CD4-positive, alpha-beta T cell treated with Interleukin-4 for 1 hour (primary cell): ENCODE measurements around the gene FAM50A.

ENCODE experiments used
- DNase-seq, 2 donors: peaks; one replicate each; pipeline ENCODE4 v3.0.0-alpha.2; 2020 to 2022

FAM50A gene

DNA sequence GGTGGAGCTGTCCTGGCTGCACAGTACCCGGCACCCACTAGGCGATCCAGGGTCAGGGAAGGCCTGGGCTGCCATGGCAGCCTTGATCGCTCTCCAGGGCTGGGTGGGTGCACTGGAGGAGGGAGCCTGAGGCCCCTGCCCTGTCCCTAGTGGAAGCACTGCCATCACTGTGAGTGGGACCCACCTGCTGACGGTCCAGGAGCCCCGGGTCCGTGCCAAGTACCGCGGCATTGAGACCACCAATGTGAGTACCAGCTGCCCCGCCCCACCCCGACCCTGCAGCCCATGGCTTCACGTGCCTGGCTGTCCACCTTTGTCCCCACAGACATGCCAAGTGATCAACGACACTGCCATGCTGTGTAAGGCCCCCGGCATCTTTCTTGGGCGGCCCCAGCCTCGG is 23.0 kb downstream of the FAM50A start:
- DNase-seq: no peak

DNA sequence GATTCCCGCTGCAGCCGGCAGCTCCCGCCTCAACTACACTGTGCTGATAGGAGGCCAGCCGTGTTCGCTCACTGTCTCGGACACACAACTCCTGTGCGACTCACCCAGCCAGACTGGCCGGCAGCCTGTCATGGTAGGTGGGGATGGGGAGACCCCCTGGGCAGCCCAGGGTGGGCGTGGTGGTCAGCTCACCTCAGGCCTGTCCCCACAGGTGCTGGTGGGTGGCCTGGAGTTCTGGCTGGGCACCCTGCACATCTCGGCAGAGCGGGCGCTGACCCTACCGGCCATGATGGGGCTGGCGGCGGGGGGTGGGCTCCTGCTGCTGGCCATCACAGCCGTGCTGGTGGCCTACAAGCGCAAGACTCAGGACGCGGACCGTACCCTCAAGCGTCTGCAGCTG is 23.6 kb downstream of the FAM50A start:
- DNase-seq: no peak

DNA sequence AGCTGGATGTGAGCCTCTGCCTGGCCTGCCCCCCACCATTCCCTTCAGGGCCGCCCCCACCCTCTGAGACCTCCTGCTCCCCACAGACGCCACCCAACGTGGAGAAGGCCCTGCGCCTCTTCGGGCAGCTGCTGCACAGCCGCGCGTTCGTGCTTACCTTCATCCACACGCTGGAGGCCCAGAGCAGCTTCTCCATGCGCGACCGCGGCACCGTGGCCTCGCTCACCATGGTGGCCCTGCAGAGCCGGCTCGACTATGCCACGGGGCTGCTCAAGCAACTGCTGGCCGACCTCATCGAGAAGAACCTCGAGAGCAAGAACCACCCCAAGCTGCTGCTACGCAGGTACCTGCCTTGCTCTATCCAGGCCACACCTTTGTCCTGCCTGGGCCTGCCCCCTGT is 24.3 kb downstream of the FAM50A start:
- no peak for DNase-seq

DNA sequence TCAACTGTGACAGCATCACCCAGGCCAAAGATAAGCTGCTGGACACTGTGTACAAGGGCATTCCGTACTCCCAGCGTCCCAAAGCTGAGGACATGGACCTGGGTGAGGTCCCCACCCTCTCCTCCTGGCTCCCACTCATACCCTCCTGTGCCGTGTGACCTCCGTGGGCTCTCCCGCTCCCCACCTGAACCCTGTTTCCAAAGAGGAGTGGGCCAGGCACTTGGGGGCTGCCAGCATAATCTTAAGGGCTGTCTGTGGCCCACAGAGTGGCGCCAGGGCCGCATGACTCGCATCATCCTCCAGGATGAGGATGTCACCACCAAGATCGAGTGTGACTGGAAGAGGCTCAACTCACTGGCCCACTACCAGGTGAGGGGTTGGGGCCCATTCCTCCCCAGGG is 25.2 kb downstream of the FAM50A start:
- no peak for DNase-seq

DNA sequence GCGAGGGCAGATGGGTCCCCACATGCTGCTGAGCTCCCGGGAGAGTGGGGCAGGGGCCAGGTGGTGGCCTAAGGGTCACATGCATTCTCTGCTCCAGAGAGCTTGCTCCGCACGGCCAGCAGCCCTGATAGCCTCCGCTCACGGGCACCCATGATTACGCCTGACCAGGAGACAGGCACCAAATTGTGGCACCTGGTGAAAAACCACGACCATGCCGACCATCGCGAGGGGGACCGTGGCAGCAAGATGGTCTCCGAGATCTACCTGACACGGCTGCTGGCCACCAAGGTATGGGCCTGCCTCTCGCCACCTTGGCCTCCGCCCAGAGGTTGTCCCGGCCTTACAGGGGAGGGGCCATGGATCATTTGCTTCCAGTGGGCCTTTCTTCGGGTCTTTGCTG is 25.9 kb downstream of the FAM50A start:
- DNase-seq: no peak

DNA sequence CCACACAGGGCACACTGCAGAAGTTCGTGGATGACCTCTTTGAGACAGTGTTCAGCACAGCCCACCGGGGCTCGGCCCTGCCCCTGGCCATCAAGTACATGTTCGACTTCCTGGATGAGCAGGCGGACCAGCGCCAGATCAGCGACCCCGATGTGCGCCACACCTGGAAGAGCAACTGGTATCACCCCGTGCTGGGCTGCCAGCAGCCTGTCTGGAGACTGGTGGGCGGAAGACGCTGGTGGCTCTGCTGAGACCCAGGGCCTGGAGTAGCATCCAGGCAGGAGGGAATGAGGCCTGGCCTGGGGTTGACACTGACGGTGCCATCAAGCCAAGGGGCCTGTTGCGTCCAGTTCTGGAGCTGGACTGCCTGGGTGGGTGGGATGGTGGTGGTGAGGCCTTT is 26.5 kb downstream of the FAM50A start:
- no peak for DNase-seq

DNA sequence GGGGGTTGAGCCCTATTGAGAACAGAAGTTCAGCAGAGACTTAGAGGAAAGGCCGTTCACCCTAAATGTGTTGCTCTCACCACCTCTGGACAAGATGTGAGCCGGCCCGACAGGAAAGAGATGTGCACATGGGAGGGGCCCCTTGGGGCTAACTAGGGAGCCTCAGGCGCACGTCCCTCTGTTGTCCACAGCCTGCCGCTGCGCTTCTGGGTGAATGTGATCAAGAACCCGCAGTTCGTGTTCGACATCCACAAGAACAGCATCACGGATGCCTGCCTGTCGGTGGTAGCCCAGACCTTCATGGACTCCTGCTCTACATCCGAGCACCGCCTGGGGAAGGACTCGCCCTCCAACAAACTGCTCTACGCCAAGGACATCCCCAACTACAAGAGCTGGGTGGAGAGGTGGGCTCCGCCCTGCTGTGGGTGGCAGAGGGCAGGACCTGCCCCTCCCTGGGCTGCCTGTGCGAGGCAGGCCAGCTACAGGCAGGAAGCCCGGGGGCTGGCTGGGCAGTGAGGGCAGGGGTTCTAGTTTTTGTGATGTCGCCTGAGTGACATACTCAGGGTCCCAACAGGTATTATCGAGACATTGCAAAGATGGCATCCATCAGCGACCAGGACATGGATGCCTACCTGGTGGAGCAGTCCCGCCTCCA is 27.1 kb downstream of the FAM50A start:
- DNase-seq: no peak

DNA sequence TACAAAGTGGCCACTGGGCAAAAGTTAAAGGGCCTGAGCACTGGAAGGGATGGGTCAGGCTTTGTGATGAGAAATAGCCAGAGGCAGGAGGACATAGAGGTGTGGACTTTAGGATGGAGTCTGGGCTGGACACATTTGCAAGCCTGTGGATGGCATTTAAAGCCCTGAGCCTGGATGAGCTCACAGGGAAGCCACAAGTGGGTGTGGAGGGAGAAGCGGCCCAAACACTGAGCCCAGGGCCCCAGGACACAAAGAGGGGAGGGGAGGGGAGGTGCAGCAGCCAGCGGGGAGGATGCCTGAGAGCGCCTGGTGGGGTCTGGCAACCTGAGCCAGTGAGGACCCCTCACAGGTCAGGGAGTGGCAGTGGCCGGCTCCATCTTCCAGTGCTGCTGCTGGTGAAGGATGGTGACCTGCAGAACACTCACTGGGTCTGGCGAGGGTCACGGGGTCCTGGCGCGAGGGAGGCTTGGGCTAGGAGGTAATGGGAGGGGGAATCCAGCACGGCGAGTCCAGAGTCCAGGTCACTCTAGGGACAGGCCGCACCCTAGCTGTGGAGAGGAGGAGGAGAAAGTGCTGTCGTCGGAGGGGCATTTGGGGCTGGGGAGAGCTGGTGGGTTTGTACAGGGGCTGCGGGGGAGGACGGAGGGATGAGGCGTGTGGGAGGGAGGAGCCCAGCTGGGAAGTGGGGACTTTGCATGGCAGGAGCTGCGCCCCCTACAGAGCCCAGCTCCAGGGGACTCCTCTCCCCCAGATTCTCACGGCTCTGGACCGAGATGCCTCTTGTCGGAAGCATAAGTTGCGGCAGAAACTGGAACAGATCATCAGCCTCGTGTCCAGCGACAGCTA is 28.1 kb downstream of the FAM50A start:
- no peak for DNase-seq

DNA sequence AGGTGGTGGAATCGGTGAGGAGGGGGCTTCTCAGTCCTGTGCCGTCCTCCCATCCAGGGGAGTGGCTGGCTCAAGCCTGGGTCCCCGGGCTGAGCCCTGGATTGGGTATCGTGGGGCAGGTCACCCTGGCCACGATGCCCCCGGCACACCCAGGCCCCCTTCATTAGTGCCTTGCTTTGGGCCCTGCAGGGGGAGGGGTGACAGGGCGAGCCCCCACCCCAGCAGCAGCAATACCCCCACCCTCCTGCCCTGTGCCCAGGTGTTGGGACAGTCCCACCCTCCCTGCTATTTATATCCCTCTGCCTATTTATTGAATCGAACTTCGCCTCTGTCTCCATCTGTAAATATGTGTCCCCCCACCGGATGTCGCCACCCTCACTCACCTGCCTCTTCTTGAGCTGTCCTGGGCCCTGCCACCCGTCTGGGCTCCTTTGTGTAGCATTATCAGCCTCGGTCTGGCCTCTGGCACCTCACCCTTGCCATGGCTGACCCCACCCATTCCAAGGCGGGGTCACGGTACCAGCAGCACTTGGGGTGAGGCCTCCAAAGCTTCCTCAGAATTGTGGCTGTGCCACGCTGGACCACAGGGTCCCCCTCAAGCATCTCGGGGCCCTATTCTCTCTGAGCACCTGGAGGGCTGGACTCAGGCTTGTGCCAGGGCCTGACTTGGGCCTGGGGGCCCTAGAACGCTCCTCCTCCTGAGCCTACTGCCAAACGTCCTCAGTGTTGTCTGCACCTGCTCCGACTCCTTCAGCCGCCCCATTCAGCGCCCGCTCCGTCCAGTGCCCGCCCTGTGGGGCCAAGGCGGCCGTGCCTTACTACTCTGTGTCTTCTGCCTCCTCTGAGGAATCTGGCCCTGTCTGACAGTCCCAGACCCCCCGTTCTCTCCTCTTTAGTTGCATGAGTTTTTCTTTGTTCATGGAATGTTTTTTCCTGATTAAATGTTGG is 29.0 kb downstream of the FAM50A start:
- no peak for DNase-seq

DNA sequence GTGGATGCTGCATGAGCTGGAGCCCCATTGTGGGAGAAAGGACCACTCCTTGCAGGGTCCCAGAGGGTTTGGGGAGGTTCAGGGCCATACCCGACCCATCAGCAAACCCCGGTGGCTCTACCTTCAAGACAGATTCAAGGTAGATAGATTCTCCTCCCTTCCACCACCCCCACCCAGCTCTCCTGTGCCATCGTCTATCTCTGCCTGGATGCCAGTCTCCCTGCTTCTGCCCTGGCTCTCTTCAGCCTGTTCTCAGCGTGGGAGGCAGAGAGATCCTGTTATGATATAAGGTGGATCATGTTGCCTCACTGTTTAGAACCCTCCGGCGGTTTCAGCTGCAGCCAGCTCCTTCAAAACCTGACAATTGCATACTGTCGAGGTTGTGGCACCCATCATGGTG is 29.7 kb downstream of the FAM50A start:
- DNase-seq: no peak

DNA sequence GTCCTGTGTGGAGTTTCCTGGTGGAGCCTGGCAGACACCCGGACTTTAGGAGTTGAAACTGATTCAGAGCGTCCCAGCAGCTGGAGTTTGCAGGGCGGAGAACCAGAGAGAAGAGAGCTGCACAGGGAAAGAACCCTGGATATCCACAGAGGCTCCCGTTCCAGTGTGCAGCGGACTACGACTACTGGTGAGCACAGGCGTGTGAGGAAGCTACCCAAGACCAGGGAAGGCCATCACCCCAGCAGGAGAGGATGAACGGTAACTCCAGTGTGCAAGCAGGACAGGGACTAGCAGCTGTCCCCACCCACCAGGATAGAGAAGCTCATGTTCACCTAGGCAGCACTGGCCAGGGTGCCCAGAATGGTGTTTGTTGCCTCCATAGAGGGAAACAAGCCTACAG is 32.9 kb downstream of the FAM50A start:
- DNase-seq: no peak

DNA sequence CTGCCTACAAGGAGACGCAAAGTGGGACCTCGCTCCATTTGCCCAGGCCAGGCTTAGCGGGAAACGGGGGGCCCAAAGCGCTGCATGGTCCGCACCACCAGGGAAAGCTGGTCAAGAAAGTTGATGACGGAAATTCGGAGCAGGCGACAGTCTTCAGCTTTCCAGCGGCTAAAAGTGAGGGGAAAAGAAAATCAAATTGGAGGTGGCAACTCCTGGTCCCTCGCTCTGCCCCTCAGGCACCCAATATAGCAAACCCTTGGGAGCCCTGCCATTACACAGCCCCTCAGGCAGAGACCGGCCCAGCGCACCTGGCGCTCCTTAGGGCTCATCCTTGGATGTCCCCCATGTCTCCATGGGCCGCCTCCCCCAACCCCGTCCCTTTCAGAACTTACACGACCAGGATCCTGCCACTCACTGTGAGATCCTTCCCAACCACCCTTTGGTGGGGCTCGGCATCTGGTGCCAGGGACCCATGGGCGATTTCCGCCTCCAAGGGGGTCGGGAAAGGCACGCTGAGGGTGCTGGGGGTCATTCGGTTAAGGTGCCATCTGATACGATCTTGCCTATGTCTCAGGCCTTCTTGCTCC is 34.0 kb downstream of the FAM50A start:
- no peak for DNase-seq

DNA sequence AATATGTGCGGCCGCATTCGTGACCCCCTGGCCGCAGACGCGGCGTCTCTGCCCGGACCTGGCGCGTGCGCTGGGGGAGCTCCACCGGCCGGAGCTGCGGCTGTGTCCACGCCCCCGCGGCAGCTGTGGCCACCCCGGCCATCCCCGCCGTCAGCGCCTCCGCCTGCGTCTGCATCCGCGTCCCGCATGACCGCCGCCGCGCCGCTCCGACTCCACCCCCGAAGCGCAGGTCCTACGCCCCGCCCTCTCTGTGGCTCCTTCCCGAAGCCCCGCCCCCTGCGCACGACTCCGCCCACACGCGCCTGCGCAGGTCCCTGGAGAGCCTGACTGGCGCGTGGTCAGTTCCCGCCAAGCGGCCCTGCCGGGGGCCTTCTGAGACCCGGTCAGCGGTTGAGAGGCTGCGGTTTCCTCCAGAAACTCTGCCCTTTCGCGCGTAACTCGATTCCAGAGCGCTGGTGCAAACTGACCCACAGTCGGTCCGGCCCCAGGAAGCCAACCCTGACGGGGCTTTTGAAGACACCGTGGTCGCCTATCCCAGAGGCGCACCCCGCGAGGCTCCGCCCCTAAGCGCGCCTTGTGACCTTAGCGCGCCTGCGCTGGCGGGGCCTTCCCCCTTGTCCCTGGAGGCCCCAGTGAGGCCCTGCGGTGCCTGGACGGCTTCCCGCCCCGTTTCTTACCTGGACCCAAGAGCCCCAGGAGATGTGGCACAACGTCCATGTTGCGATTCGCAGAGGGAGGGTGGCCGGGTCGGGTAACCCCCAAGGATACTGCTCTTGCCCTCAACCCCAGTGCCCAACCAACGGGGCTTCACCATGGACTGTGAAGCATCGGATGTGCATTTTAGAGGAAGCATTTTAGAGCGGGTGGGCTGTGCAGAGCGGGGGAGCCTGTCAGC is 35.0 kb downstream of the FAM50A start, which contains the start of gene LAGE3:
Gene LAGE3, minus strand, starts transcription at position 554 of the 895 bp plus-strand sequence. Its CDS starts 366 bp downstream, at position 188.
- peak; percentile 92 to 94 for DNase-seq

DNA sequence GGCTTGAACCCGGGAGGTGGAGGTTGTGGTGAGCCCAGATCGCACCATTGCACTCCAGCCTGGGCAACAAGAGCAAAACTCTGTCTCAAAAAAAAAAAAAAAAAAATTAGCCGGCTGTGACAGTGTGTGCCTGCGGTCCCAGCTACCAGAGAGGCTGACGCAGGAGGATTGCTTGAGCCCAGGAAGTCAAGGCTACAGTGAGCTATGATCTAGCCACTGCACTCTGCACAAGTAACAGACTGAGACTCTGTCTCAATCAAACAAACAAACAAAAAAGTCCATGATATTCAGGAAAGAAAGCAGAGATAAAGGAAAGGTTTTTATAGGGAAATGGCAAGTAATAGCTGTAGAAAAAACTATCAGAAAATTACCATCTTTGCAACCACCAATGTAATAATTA is 37.3 kb downstream of the FAM50A start:
- DNase-seq: no peak

DNA sequence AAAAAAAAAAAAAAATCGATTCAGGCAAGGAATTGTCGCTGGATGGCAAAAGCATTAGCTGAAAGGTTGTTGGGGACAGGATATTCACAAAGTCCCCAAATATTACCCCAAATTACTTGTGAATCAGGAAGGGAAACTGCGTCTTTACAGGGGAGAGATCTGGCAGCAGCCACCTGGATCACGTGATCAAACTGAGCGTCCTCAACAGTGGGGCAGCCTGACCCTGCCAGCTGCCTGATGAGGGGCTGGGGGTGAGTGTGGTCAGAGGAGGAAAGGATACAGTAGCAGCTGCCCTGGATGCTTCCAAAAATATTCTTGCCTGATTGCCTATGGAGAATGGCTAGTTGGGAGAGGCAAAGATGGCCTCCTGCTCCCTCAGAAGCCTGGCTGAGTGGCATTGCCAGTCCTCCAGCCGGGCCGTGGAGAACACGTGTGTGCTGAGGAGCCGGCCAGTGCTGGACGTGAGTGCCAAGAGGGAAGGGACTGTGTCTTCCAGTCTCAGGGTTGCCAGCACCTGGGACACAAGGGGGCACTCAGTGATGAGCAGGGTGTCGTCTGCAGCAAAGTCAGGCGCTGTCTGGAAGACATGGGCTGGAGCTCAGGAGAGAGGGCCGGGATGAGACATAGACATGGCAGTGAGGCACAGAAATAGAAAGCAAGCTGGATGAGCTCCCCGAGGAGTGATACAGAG is 38.1 kb downstream of the FAM50A start:
- no peak for DNase-seq

DNA sequence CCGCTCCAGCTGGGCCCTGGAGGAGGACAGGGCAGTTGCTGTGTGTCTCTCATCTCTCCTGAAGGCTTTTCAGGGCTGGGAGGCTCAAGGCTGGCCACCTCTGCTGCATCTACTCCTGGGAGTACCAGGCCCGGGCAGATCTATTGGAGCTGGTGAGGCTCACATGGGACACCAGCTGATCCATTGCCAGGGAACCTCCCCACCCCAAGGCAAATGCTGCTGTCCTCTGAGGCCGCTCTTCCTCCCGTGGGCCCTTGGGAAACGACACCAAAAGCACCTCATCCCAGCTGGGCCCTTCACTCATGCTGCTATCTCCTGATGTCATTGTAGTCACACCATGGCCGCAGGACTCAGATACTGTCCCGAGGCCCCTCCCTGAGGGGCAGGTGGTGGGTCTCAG is 38.8 kb downstream of the FAM50A start:
- no peak for DNase-seq

DNA sequence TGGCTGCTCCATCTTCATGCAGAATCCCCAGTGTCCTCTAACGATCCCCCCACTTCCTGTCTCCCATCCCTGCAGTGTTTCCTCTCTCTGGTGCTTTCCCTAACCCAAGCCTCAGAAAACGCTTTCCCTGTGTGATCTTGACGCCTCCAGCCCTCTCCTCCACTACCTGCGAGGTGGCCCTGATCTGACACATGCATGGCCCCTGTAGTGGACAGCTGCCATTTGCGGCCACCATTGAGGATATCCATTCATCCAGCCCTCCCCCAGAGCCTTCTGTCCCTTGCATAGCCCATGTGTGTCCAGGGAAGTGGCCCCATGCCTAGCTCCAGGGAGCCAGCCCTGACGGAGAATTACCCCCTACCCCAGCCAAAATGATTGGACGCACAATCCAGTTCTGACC is 39.4 kb downstream of the FAM50A start:
- no peak for DNase-seq

DNA sequence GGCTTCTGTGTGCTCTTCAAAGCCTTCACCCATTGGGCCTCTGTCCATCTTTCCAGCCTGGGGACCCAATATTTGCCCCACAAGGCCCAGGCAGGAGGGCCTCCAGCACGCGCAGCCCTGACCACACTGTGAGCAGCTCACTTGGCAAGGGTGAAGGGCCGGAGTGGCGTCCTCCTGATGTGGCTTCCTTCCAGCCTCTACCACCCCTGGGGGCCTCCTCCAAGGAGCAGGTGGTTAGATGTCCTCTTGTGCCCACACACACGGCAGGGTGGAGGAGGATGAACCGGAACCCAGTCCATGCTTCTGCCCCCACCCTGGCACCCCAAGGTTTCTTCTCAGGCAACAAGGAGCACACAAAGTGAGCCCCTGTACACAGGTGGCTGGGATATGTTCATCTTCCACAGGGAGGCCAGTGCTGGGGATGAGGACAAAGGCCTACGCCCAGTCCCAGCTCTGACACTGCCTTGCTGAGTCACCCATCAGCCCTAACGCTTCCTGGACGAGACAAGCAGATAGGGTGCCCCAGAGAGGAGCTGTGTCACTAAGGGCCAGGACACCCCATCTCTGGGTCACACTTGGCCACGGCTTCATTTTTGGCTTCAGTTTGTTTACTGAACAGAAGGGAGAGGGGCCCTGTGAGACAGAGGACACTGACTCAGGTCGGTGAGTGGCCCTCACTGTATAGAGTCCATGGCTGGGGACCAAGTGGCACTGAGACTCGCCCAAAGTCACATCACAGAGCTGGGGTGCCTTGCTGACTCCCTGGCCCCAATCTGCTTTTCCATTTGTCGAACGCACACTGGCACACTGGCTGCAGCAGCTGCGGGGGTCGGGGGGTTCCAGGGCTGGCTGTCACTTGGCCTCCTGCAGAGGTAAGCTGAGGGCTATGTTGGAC is 40.6 kb downstream of the FAM50A start:
- peak in 1 of 2 donors; percentile 35 for DNase-seq

DNA sequence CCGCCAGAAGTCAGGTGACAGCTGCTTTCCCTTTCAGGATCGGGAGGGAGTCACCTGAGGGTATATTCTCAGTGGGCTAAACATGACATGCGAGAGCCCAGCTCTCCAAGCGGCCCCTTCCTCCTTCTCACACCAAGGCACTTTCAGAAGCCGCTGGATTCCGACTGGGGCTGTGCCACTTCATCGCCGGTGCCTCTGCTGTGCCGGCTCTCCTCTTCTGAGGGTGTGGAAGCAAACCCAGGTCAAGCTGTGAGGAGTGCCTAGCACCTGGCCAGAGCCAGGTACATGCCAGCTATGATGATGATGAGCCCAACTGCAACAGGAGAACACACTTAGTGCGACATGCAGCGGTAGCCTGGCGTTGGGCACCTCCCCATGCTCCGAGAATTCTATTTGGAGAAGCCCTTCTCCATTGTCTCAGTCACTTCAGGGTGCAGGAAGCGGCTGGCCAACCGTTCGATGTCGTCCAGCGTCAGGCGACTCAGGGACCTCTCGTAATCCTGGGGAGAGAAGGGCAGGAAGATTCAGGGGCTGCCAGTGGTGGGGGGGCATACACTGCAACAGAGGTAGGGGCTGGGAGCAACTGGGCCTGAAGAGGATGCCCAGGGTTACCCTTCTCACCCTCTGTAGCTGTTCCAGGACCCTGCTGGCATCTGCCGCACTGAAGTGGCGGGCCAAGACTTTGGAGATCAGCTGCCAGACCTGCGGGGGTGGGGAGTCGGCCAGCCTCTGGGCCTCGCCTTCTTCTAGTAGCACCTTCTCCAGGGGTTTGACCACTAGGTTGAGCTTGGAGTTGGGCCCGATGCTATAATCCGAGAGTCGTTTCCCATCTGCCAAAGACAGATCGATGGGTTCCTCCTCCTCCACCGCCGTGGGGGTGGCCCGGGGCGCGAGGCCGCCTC is 41.5 kb downstream of the FAM50A start:
- DNase-seq: no peak
